PC-9 (cell line): ENCODE data around the gene CACNB3. TPM values are rescaled to one million over a fixed set of nuclear protein-coding genes. Genes with fewer than 3 reads are reported as not detected.

Experiments used
- BruUV-seq: library from RNA; stranded (reverse); fragments of 400-500 nt; replicated peaks from 2 replicates; lab custom pipeline; 2021; lab: Mats Ljungman, UMichigan
- CTCF ChIA-PET: fragments of 300-600 bp; sonication (Branson Sonifier 250); formaldehyde crosslinking; loops from one replicate; lab custom pipeline; 2022; ENCODE audit warnings: antibody characterized with exemption; lab: Charles Lee
- POLR2A ChIA-PET: fragments of 300-600 bp; sonication (Branson Sonifier 250); formaldehyde crosslinking; loops from one replicate; lab custom pipeline; 2022; ENCODE audit warnings: antibody characterized with exemption; ENCODE audit not compliant: unreplicated experiment; lab: Charles Lee
- DNase-seq, 2 experiments: peaks; one replicate each; pipeline versions ENCODE4 v3.0.0 to v3.0.0-alpha.2; 2015 to 2022; ENCODE audit warnings: mixed read lengths in 1 of 2
- H2AFZ ChIP-seq: fragments of 200-600 bp; sonication (generic); 2 replicates; pipeline ENCODE4 v1.8.1; 2017; ENCODE audit warnings: antibody characterized with exemption
- H3F3A ChIP-seq: fragments of 200-600 bp; sonication (generic); 2 replicates; pipeline ENCODE4 v1.8.1; 2017; ENCODE audit warnings: antibody characterized with exemption, mild to moderate bottlenecking, low read depth; ENCODE audit not compliant: insufficient read depth
- H3K27ac ChIP-seq: fragments of 200-600 bp; sonication (generic); 2 replicates; pipeline ENCODE4 v1.6.1; 2016; ENCODE audit warnings: mixed run types
- H3K27me3 ChIP-seq: fragments of 200-600 bp; sonication (generic); 2 replicates; pipeline ENCODE4 v1.6.1; 2016; ENCODE audit warnings: low read depth, mixed run types; ENCODE audit not compliant: insufficient read depth
- H3K36me3 ChIP-seq: fragments of 200-600 bp; sonication (generic); 2 replicates; pipeline ENCODE4 v1.6.1; 2016; ENCODE audit warnings: low read depth, mixed run types
- H3K4me1 ChIP-seq: fragments of 200-600 bp; sonication (generic); replicated peaks from 2 replicates; pipeline ENCODE4 v1.6.1; 2016; ENCODE audit warnings: mixed run types; ENCODE audit not compliant: insufficient read depth
- H3K4me2 ChIP-seq: fragments of 200-600 bp; sonication (generic); 2 replicates; pipeline ENCODE4 v1.6.1; 2017; ENCODE audit warnings: mixed run types
- H3K4me3 ChIP-seq: fragments of 200-600 bp; sonication (generic); 2 replicates; pipeline ENCODE4 v1.6.1; 2016; ENCODE audit warnings: mixed run types
- H3K79me2 ChIP-seq: fragments of 200-600 bp; sonication (generic); 2 replicates; pipeline ENCODE4 v1.6.1; 2017; ENCODE audit warnings: low read depth, mixed run types
- H3K9me2 ChIP-seq: fragments of 200-600 bp; sonication (generic); 2 replicates; pipeline ENCODE4 v1.8.1; 2017; ENCODE audit warnings: mild to moderate bottlenecking; ENCODE audit not compliant: insufficient read depth
- H3K9me3 ChIP-seq: fragments of 200-600 bp; sonication (generic); 2 replicates; pipeline ENCODE4 v1.8.1; 2016; ENCODE audit warnings: low read depth; ENCODE audit not compliant: insufficient read depth
- H4K20me1 ChIP-seq: fragments of 200-600 bp; sonication (generic); 2 replicates; pipeline ENCODE4 v1.8.1; 2017; ENCODE audit not compliant: insufficient read depth
- EZH2 ChIP-seq: fragments of 200-600 bp; sonication (generic); IDR thresholded peaks from 2 replicates; pipeline ENCODE4 v1.8.0; 2017; ENCODE audit warnings: antibody characterized with exemption, low read depth
- intact Hi-C: fragments of 100-400 bp; cut with micrococcal nuclease; formaldehyde crosslinking; loops from one replicate; pipeline ENCODE4 v1.10.0; 2022; ENCODE audit not compliant: unreplicated experiment
- total RNA-seq: library from RNA; stranded (reverse); gene quantifications from 2 replicates; pipeline ENCODE4 v1.2.3, GENCODE V29; 2021
- TF ChIP-seq, protein P1 (sequence below): fragments of 200-600 bp; sonication (generic); conservative IDR thresholded peaks from 2 replicates; pipeline ENCODE4 v1.6.1; 2017; ENCODE audit warnings: mixed run types, antibody characterized with exemption, mild to moderate bottlenecking, moderate library complexity

CACNB3 gene
- total RNA-seq, 1 experiment from 2014 or later: 35.4 TPM

DNA sequence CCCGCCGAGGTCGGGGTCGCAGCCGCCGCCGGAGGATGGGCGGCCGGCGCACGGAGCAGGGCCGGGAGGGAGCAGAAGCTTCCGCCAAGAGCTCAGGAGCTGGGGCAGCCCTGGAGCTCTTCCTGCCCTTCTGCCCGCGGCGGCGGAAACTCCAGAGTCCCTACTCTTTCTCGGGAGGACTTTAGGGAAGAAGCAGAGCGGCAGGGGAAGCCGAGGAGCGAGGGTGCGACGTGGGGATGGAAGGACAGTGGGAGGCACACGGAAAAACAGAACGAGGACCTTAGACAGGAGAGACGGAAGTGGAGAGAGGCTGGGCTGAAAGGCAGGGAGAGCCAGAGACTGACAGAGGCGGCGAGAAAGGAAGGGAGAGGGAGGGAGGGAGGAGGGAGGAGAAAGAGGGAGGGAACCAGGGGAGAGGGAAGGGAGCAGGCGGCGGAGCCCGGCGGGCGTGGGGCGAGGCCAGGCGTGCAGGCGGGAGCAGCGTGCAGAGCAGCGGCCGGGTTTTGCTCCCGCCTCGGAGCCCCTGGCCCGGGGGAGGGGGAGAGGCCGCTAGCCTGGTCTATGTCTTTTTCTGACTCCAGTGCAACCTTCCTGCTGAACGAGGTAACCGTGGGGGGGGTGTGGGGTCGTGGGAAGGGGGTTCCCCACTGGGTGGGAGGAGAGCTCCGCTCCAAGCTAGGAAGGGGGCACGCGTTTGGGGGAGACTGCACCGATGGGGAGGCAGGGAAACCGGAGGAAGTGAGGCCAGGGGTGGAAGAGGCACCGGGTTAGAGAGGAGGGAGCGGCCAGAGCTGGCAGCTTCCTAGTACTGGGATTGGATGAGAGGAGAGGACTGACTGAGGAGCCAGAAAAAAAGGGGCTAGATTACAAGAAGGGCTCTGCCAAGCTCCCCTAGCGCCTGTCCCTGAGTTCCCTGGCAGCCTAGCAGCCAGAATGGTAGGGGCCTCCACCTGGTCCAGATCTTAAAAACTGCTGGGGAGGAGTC lies 2.9 kb upstream of the CACNB3 start:
- Histone ChIP-seq H3K27me3 (no peaks in the 10 kb centered on the region), H3K9me2 (no peaks in the 10 kb centered on the region), H3K4me1 (peaks cover 19% of the 10 kb centered on the region), H4K20me1 (no peaks in the 10 kb centered on the region), H3K4me2 (peak overlapping the region; percentile 90), H3K79me2 (no peaks in the 10 kb centered on the region), H3F3A (peaks cover 9% of the 10 kb centered on the region; the same call in 1 of the 2 replicates), H3K4me3 (peak overlapping the region; percentile 72), H3K27ac (0 out of 2 replicates have a peak overlapping the region, but pooled peaks have one; percentile 2), H3K9me3 (no peaks in the 10 kb centered on the region), H2AFZ (peak overlapping the region; percentile 92), H3K36me3 (no peaks in the 10 kb centered on the region)
- TF ChIP-seq EZH2: no peak
- TF ChIP-seq, protein P1, sequence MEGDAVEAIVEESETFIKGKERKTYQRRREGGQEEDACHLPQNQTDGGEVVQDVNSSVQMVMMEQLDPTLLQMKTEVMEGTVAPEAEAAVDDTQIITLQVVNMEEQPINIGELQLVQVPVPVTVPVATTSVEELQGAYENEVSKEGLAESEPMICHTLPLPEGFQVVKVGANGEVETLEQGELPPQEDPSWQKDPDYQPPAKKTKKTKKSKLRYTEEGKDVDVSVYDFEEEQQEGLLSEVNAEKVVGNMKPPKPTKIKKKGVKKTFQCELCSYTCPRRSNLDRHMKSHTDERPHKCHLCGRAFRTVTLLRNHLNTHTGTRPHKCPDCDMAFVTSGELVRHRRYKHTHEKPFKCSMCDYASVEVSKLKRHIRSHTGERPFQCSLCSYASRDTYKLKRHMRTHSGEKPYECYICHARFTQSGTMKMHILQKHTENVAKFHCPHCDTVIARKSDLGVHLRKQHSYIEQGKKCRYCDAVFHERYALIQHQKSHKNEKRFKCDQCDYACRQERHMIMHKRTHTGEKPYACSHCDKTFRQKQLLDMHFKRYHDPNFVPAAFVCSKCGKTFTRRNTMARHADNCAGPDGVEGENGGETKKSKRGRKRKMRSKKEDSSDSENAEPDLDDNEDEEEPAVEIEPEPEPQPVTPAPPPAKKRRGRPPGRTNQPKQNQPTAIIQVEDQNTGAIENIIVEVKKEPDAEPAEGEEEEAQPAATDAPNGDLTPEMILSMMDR: no peak
- DNase-seq: peak; percentile 66 to 77
- BruUV-seq: no TSS peak
- intact Hi-C loops: loop anchor here (5.0 kb wide), 2 partner anchors 37 to 182 kb away; partner anchors contain the start of genes DDN and DDX23
- ChIA-PET POLR2A (interaction anchor here (0.5 to 1.1 kb wide), 5 partner anchors 21 to 203 kb away, joined by 3 to 6 read pairs (median 5); no protein-coding TSS in a partner anchor), CTCF (interaction anchor here (0.6 to 1.3 kb wide), 10 partner anchors 11 to 1090 kb away, joined by 3 to 10 read pairs (median 4); no protein-coding TSS in a partner anchor)

DNA sequence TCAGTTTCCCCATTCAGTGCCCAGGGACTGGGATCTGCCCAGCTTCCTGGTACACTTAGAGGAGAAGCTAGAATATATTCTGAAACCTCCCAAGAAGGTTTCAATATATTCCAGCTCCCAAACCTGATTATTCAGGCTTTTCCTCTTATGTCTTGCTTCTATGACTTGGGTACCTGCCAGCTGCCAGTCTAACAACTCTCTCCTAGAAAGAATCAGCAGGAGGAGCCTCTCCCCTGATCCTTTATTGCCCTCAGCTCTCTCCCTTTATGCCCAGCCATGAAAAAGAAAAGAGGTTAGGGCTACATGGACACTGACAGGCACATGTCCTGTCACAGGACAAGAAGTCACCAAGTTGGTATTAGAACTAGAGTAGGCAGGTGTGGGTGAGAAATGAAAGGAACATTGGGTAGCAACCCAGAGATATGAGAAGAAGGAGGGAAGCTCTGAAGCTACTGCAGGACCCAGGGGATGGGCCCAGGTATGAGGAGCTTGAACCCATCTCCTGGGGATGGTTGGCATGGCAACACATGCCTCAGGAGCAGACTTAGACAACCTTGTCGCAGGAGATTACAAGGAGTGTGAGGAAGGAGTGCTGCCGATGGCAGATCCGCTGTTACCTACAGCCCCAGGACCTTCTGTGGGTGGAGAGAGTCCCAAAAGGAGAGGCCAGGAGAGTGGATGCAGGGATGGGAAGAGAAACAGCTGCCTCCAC lies 2.0 kb upstream of the CACNB3 start:
- intact Hi-C loops: loop anchor here (5.0 kb wide), 2 partner anchors 36 to 181 kb away; partner anchors contain the start of genes DDN and DDX23
- Histone ChIP-seq H3K27me3 (no peaks in the 10 kb centered on the region), H3F3A (peaks cover 9% of the 10 kb centered on the region; the same call in 1 of the 2 replicates), H3K4me1 (peaks cover 14% of the 10 kb centered on the region), H3K4me2 (peak overlapping the region; percentile 90), H3K36me3 (no peaks in the 10 kb centered on the region), H3K4me3 (peak overlapping the region; percentile 72; the same call in 1 of the 2 replicates), H3K79me2 (no peaks in the 10 kb centered on the region), H3K9me2 (no peaks in the 10 kb centered on the region), H4K20me1 (no peaks in the 10 kb centered on the region), H3K27ac (no peak overlapping the region), H3K9me3 (no peaks in the 10 kb centered on the region), H2AFZ (no peak overlapping the region)
- CTCF ChIA-PET: interaction anchor here (0.6 kb wide), 1 partner anchor 1077 kb away, joined by 3 read pairs; no protein-coding TSS in a partner anchor
- no TSS peak for BruUV-seq
- TF ChIP-seq EZH2: no peak
- TF ChIP-seq, protein P1: no peak
- DNase-seq: peak in 1 of 2 experiments; percentile 46
- POLR2A ChIA-PET: no interaction called here
